Sigmoid colon (tissue), 7 donors: Measurements from ENCODE around the gene SLC35G2. TPM values are rescaled to one million over a fixed set of nuclear protein-coding genes. Genes with fewer than 3 reads are reported as not detected.

Experiments
- DNase-seq: peaks from one replicate; pipeline ENCODE4 v3.0.0-alpha.2; 2019
- H3K27ac ChIP-seq, 4 donors: fragments of 200-600 bp; sonication (generic); one replicate each; pipeline ENCODE4 v1.5.1; 2016 to 2019; ENCODE audit warnings: mild to moderate bottlenecking in 1 of 4
- H3K27me3 ChIP-seq, 3 donors: fragments of 200-600 bp; sonication (generic); one replicate each; pipeline ENCODE4 v1.5.1; 2019; ENCODE audit warnings: mild to moderate bottlenecking in 1 of 3
- H3K36me3 ChIP-seq, 4 donors: fragments of 200-600 bp; sonication (generic); one replicate each; pipeline ENCODE4 v1.5.1; 2016 to 2019
- H3K4me1 ChIP-seq, 4 donors: fragments of 200-600 bp; sonication (generic); one replicate each; pipeline ENCODE4 v1.5.1; 2017 to 2019
- H3K4me3 ChIP-seq, 4 donors: fragments of 200-600 bp; sonication (generic); one replicate each; pipeline ENCODE4 v1.5.1; 2017 to 2019; ENCODE audit warnings: mild to moderate bottlenecking in 2 of 4, moderate library complexity in 1 of 4
- H3K9me3 ChIP-seq, 4 donors: fragments of 200-600 bp in 3 of 4; sonication (generic) in 3 of 4; one replicate each; pipeline versions ENCODE4 v1.5.1 to v1.6.1; 2013 to 2019
- EP300 ChIP-seq, 4 donors: sonication (generic); formaldehyde crosslinking; IDR thresholded peaks; one replicate each; pipeline ENCODE4 v1.6.1; 2017; ENCODE audit warnings: antibody characterized with exemption in 4 of 4
- POLR2A ChIP-seq, 2 donors: fragments of 450-650 bp; IDR thresholded peaks; one replicate each; pipeline ENCODE4 v1.6.1; 2016; ENCODE audit warnings: antibody characterized with exemption in 2 of 2, mild to moderate bottlenecking in 2 of 2, moderate library complexity in 2 of 2
- POLR2AphosphoS5 ChIP-seq, 4 donors: sonication (generic); formaldehyde crosslinking; IDR thresholded peaks; one replicate each; pipeline ENCODE4 v1.6.1; 2017; ENCODE audit warnings: antibody characterized with exemption in 4 of 4
- WGBS, 2 donors: extraction: QIAGEN DNeasy Blood & Tissue Kit; methylation state at CpG; one replicate each; pipeline ENCODE4 v1.1.7; 2013; 5-methylcytosine and 5-hydroxymethylcytosine counted together
- intact Hi-C: fragments of 100-400 bp; cut with DNase I; formaldehyde crosslinking; loops from one replicate; pipeline ENCODE4 v1.15.1; 2023
- polyA plus RNA-seq, 3 donors: library from polyadenylated mRNA; stranded (reverse); fragments of 200-250 nt; gene quantifications; one replicate each; pipeline ENCODE4 v1.2.3, GENCODE V29; 2013
- total RNA-seq, 4 donors: library from RNA; depleted of rRNA; stranded (reverse); fragments of >200 nt; gene quantifications; one replicate each; pipeline ENCODE4 v1.1.0, GENCODE V29; 2016
- TF ChIP-seq, protein P1 (sequence below), 4 experiments: fragments of 450-650 bp in 3 of 4; fragments of 200-600 bp in 1 of 4; IDR thresholded peaks; one replicate each; pipeline ENCODE4 v1.5.1; 2016 to 2019; ENCODE audit warnings: antibody characterized with exemption in 4 of 4, mild to moderate bottlenecking in 3 of 4, moderate library complexity in 2 of 4
- donor health status: healthy with polysubstance abuse.
- donor health status: Bipolar disorder and iron deficiency.
- donor health status: healthy.

The SLC35G2 gene
- total and polyA plus RNA-seq, 7 donors = 0.69 to 8.0 (median 3.4) TPM

DNA sequence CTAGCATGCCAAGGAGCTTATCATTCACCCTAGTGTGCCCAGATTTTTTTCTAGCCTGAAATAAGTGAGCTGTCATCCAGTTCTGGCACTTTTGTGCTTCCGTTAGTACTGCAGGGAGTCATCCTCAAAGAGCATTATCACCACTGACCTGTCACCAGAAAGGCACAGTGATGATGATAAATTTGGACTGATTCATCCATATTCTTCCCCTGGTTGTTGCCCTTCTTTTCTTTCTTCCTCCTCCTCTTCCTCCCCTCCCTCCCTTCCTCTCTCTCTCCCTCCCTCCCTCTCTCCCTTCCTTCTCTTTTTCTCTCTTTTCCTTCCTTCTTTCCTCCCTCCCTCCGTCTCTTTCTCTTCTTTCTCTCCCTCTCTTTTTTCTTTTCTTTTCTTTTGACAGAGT, 21.3 kb downstream of the SLC35G2 start:
- Histone ChIP-seq H3K27me3 (no peaks in the 10 kb centered on the region), H3K4me3 (no peak overlapping the region), H3K9me3 (no peaks in the 10 kb centered on the region), H3K4me1 (peaks cover 0 to 39% (median 33%) of the 10 kb centered on the region in 4 donors), H3K27ac (no peak overlapping the region), H3K36me3 (no peaks in the 10 kb centered on the region)
- no peak for TF ChIP-seq POLR2A (IDR thresholded peaks at IDR 0.05)
- TF ChIP-seq POLR2AphosphoS5 (IDR thresholded peaks at IDR 0.05) = no peak
- no peak for TF ChIP-seq EP300 (IDR thresholded peaks at IDR 0.05)
- TF ChIP-seq, protein P1, sequence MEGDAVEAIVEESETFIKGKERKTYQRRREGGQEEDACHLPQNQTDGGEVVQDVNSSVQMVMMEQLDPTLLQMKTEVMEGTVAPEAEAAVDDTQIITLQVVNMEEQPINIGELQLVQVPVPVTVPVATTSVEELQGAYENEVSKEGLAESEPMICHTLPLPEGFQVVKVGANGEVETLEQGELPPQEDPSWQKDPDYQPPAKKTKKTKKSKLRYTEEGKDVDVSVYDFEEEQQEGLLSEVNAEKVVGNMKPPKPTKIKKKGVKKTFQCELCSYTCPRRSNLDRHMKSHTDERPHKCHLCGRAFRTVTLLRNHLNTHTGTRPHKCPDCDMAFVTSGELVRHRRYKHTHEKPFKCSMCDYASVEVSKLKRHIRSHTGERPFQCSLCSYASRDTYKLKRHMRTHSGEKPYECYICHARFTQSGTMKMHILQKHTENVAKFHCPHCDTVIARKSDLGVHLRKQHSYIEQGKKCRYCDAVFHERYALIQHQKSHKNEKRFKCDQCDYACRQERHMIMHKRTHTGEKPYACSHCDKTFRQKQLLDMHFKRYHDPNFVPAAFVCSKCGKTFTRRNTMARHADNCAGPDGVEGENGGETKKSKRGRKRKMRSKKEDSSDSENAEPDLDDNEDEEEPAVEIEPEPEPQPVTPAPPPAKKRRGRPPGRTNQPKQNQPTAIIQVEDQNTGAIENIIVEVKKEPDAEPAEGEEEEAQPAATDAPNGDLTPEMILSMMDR (IDR thresholded peaks at IDR 0.05) = no peak
- no peak for DNase-seq
- intact Hi-C loops = no loop called here
- 92 to 95% methylated on average over 2 of the region's 2 CpGs for WGBS, 2 donors

DNA sequence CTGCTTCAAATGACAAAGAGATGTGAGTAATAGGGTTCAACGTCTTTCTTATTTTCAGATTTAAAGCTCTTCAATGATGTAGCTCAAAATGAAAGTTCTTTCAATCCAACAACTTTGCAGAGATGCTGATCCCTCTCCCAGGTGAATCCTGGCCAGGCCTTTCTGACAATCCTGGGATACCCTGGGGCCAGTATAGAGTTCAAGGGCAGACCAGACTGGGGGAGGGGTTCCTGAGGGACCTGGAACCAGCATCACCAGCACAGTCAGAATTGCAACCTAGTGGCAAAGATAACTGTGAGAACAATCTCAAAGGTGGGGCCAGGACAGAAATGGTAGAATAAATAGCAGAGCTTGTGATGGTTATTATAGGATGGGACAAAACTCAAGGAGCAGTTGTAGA, 23.4 kb downstream of the SLC35G2 start:
- TF ChIP-seq POLR2AphosphoS5 (IDR thresholded peaks at IDR 0.05) (no peak), POLR2A (IDR thresholded peaks at IDR 0.05) (no peak), EP300 (IDR thresholded peaks at IDR 0.05) (no peak)
- TF ChIP-seq, protein P1 (IDR thresholded peaks at IDR 0.05) = no peak
- intact Hi-C loops = no loop called here

DNA sequence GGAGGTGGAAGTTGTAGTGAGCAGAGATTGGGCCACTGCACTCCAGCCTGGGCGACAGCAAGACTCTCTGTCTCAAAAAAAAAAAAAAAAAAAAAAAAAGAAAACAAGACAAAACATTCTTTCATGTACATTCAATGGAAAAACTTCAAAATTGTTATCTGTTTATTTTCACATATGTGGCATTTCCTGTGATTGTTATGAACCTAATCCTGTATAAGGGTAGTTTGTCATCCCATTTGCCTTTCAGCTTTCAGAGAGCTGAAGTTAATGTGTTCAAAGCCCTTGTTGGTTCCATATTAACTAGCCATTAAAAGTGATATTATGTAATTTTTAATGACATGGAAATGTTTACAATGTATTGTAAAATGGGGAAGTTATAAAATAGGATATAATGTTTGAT, 25.8 kb downstream of the SLC35G2 start:
- H3K4me1 ChIP-seq = peaks cover 0 to 3% (median 1%) of the 10 kb centered on the region in 4 donors
- H3K27me3 ChIP-seq = no peaks in the 10 kb centered on the region
- DNase-seq = no peak
- no peaks in the 10 kb centered on the region for H3K36me3 ChIP-seq
- H3K9me3 ChIP-seq = no peaks in the 10 kb centered on the region
- no peak overlapping the region for H3K27ac ChIP-seq
- H3K4me3 ChIP-seq = no peak overlapping the region
- intact Hi-C loops = no loop called here
- TF ChIP-seq, protein P1 (IDR thresholded peaks at IDR 0.05) = no peak
- TF ChIP-seq EP300 (IDR thresholded peaks at IDR 0.05) (no peak), POLR2AphosphoS5 (IDR thresholded peaks at IDR 0.05) (no peak), POLR2A (IDR thresholded peaks at IDR 0.05) (no peak)
- 96 to 100% methylated on average over 1 of the region's 1 CpG for WGBS, 2 donors

More for the DNA sequence above, 23.4 kb downstream of the SLC35G2 start:
- 95 to 96% methylated on average over 1 of the region's 1 CpG for WGBS, 2 donors
- H3K27me3 ChIP-seq = no peaks in the 10 kb centered on the region
- DNase-seq = no peak
- no peak overlapping the region for H3K4me3 ChIP-seq
- no peaks in the 10 kb centered on the region for H3K36me3 ChIP-seq
- peaks cover 0 to 19% (median 15%) of the 10 kb centered on the region in 4 donors for H3K4me1 ChIP-seq
- H3K27ac ChIP-seq = no peak overlapping the region
- no peaks in the 10 kb centered on the region for H3K9me3 ChIP-seq

DNA sequence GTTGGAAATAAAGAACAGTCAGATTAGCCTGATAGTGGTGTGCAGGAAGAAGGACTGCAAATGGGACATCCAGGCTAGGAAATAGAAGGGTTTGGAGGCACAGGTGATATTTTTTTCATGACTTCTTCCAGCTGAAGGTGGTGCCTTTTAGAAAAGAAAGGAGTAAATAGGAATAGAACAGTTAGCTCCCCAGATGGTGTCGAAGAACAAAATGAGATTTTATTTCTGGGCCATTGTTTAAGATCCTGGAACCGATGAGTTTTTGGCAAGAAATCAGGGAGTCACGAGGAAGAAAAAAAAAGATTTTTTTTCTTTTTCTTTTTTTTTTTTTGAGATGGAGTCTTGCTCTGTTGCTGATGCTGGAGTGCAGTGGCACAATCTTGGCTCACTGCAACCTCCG, 33.3 kb downstream of the SLC35G2 start:
- Histone ChIP-seq H3K27me3 (no peaks in the 10 kb centered on the region), H3K9me3 (no peaks in the 10 kb centered on the region), H3K27ac (no peak overlapping the region), H3K4me3 (no peak overlapping the region), H3K4me1 (no peaks in the 10 kb centered on the region), H3K36me3 (no peaks in the 10 kb centered on the region)
- no peak for DNase-seq
- intact Hi-C loops = no loop called here
- TF ChIP-seq POLR2A (IDR thresholded peaks at IDR 0.05) (no peak), POLR2AphosphoS5 (IDR thresholded peaks at IDR 0.05) (no peak), EP300 (IDR thresholded peaks at IDR 0.05) (no peak)
- TF ChIP-seq, protein P1 (IDR thresholded peaks at IDR 0.05) = no peak
- 88 to 92% methylated on average over 4 of the region's 4 CpGs for WGBS, 2 donors

DNA sequence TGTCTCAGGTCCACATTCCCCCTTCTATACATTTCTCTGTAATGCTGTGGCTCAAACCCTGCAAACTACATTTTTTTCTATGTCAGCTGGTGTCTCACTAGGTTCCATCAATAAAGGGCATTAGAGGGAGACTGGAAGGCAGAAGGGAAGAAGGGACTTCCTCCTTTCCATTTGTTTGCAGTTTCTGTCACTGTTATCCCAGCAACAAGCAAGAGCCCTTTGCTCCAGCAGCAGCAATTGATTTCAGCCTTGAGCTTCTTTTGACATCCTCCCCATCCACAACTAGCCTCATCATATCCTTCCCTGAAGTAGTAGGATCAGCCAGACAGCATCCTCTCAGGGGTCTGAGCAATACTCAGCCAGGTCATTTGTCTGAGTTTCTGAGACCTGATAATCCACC, 37.7 kb downstream of the SLC35G2 start:
- Histone ChIP-seq H3K27me3 (no peaks in the 10 kb centered on the region), H3K4me1 (peaks cover 0 to 15% (median 11%) of the 10 kb centered on the region in 4 donors), H3K4me3 (no peak overlapping the region), H3K9me3 (no peaks in the 10 kb centered on the region), H3K27ac (no peak overlapping the region), H3K36me3 (no peaks in the 10 kb centered on the region)
- DNase-seq = no peak
- intact Hi-C loops = no loop called here
- TF ChIP-seq POLR2AphosphoS5 (IDR thresholded peaks at IDR 0.05) = no peak
- no peak for TF ChIP-seq EP300 (IDR thresholded peaks at IDR 0.05)
- TF ChIP-seq, protein P1 (IDR thresholded peaks at IDR 0.05) = no peak
- TF ChIP-seq POLR2A (IDR thresholded peaks at IDR 0.05) = no peak
